PC-9 (cell line): ENCODE results near the gene CACNA1B.

Source experiments
- CTCF ChIP-seq: fragments of 200-600 bp; sonication (generic); conservative IDR thresholded peaks from 2 replicates; pipeline ENCODE4 v1.6.1; 2017; ENCODE audit warnings: mixed run types, antibody characterized with exemption, mild to moderate bottlenecking, moderate library complexity
- EZH2 ChIP-seq: fragments of 200-600 bp; sonication (generic); IDR thresholded peaks from 2 replicates; pipeline ENCODE4 v1.8.0; 2017; ENCODE audit warnings: antibody characterized with exemption, low read depth

GRCh38 chr9:137899551-137900360 is 22.2 kb downstream of the CACNA1B start:
- TF ChIP-seq EZH2 (no peak), CTCF (no peak)
